ENCODE data around the gene ERC2.

Gene ERC2

GRCh38 chr3:55906896-55907295 lies 561.4 kb downstream of the ERC2 start:
- DNase-seq = no peak

DNA sequence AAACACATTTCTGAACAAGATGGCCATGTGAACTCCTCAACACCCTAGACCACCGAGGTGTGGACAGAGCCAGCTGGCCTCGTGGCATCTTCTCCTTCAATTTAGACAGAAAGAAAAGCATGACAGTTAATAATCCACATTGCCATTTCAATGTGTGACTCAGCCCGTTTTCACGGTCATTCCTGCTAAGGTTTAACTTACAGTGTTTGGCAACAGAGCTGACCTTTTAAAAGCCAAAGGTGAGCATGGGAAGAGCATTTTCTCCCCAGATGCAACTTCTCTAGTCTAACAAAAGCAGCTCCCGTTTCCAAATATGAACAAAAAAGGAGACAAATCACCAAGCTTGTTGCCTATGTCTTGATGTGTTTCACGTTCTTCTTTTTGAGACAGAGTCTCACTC lies 563.6 kb downstream of the ERC2 start:
- no peak for DNase-seq

DNA sequence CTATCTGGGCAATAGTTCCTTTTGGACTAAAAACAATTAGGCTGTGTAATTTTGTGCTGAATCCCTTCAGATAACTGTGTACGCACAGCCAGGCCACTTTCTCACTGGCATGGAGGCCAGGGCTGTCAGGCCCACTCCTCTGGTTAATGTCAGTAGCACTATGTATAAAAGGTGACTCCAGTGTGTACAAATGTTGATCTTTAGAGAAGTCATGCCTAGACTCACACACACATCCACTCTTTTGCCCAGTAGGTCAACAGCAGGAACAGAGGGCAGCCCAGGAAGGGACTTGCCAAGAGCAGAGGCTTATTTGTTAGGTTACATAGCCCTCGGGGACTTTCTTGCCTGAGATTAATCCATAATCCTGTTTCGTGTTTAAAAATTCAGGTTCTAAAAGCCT lies 564.6 kb downstream of the ERC2 start:
- DNase-seq = no peak

GRCh38 chr3:55902221-55902900 lies 565.9 kb downstream of the ERC2 start:
- DNase-seq = no peak

- no peak for DNase-seq
Observed at GRCh38 chr3:55899887-55900286, 568.4 kb downstream of the ERC2 start.

GRCh38 chr3:55897573-55898224 lies 570.6 kb downstream of the ERC2 start:
- no peak for DNase-seq

GRCh38 chr3:55895897-55896566 lies 572.2 kb downstream of the ERC2 start:
- DNase-seq = no peak

DNA sequence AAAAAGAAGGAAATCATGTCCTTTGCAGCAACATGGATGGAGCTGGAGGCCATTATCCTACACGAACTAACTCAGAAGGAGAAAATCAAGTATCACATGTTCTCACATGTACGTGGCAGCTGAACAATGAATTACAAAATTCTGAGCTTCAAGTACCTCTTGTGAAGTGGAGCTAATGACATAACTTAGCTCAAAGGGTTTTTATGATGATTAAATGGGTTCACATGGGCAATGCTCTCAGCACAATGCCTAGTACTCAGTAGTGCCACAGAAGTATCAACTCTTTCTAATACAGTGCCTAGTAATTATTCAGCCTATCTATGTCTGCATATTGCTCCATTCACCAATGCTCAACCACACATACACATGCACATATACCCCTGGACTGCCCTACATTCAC lies 573.7 kb downstream of the ERC2 start:
- no peak for DNase-seq

GRCh38 chr3:55893045-55893664 lies 575.1 kb downstream of the ERC2 start:
- DNase-seq = no peak

DNA sequence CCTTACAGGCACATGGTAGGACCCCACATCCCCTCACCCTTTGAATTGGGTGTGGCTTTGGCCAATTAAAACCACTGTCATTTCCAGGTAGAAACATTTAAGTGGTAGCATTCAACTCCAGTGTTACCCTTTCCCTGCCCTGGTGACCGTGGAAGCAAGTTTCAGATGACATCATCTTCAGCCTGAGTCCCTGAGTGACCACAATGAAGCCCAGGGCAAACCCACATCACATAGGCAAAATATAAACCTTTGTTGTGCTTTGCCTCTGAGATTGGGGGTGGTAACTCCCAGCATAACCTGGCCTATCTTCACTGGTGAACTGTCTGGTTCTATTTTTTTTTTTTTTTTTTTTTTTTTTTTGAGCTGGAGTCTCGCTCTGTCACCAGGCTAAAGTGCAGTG lies 577.2 kb downstream of the ERC2 start:
- no peak for DNase-seq

DNA sequence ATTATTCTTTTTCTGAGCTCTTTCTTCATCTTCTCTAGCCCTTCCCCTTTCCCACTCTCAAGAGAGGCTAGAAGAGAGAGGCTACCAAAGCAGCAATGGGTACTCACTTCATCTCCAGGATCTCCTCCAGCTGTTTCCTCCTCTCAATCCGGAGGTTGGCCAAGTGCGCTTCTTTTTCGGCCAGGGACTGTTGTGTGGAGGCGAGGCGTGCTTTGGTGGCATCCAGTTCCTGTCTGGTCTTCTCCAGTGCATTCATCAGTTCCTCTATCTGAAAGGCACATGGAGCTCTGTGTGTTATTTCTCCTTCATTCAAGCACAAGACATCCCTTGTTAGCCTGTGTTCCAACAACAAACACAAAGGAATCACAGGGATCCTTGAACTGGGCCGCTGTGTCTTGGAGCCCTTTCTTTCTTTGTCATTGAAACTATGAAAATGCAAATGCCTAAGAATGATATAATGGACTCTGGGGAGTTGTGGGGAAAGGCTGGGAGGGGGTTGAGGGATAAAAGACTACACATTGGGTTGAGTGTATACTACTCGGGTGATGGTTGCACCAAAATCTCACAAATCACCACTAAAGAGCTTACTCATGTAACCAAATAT lies 579.9 kb downstream of the ERC2 start:
- no peak for DNase-seq

DNA sequence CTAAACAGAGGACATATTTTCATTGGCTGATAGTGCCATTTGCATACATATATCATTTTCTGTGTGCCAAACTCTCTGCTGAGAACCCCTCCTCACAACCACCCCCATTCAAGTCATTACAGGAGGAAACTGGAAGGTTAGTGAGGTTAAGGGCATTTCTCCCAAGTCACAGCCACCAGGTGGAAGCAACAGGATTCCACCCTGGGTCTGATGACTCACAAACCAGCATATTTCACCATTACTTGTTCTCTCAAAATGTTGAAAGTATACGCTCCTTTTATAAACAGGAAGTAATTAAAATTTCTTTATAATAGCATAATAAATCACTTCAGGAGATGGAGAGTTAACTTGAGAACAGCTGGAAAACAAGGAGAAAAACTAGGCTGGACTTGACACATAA lies 582.5 kb downstream of the ERC2 start:
- no peak for DNase-seq

DNA sequence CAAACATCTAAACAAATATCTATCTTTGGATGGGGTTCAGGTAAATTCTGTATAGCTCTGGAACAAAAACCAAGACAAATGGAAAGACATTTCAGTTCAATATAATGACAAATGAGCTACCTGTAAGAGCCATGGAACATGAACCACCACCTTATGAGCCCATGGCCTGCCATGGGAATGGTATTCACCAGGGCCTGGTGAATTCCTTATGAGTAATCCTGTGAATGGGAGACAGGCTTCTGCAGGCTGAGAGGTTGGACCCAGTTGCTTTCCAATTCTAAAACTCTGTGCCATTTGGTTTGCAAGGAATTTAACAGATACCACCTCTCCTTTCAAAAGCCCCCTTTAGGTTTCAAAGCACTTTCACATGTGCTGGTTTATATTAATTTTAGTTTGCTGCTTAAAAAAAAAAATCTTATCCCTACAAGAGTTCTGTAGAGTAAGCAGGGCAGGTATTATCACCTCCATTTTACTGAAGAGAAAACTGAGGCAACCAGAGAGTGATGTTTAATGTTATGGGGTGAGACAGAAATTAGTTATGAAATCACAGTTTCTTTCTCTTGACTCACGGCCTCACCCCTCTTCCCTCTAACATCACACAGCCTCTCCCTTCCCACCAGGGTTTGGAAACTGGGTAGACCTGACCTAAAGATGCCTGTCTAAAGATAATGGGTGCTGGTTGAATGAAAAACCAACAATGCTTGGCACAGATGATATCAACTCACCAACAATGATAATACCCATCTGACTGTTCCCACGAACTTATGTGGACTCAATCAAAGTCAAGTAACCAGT lies 583.6 kb downstream of the ERC2 start:
- no peak for DNase-seq

GRCh38 chr3:55884066-55884465 lies 584.2 kb downstream of the ERC2 start:
- no peak for DNase-seq

- no peak for DNase-seq
Observed at GRCh38 chr3:55882006-55882405, 586.3 kb downstream of the ERC2 start.

GRCh38 chr3:55880357-55880756 lies 587.9 kb downstream of the ERC2 start:
- no peak for DNase-seq

DNA sequence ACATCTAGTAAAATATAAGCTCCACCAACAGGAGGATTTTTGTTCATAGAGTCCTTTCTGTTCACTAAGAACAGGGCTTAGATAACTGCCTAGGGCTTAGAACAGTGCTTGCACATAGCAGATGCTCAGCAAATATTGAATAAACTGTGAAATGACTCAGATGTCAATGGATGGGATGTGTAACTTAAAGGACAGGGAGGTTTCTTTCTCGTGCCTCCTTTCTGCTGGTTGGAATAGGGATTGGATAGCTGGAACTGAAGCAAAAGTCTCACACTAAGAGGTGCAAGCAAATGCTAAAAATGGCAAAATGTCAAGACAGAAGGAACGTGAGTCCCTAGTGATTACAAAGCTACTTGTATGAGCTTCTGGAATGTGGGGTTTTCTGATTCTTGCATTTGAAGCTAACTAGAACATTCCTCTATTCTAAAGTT lies 588.4 kb downstream of the ERC2 start:
- DNase-seq = no peak

- DNase-seq = no peak
Observed at GRCh38 chr3:55877703-55878102, 590.6 kb downstream of the ERC2 start.

- DNase-seq = no peak
Observed at GRCh38 chr3:55876560-55876959, 591.7 kb downstream of the ERC2 start.

- no peak for DNase-seq
Observed at GRCh38 chr3:55875113-55875512, 593.2 kb downstream of the ERC2 start.

- no peak for DNase-seq
Observed at GRCh38 chr3:55873523-55874254, 594.6 kb downstream of the ERC2 start.

DNA sequence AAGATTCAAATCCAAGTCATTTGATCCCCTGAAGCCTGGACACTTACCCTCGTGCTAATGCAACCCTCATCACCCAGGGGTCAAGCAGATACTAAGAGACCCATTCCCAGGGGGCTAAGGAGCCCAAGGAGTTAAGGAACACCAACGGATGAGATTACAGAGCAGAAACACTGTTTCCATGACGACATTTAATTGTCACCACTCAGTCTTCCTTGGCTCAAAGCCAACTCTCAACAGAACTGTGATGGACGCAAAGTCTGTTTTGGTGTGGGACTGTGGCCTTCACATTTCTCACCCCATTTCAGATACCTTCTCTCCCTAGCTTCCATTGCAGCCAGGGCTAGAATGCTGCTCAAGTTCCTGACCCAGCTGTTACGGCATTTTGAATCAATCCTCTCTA lies 597.7 kb downstream of the ERC2 start:
- no peak for DNase-seq
